Measurements from ENCODE around the gene MRFAP1L1.

MRFAP1L1 gene

GRCh38 chr4:6660430-6660829 is 49.2 kb downstream of the MRFAP1L1 start:
- Histone ChIP-seq H3K79me1 (ENCODE audit: low read depth, low read length) (peaks cover 3% of the 10 kb centered on the region), H3K27me3 (ENCODE audit: control insufficient read depth in 3 of 3, insufficient read depth in 3 of 3, low read depth in 1 of 3, low read length in 3 of 3) (peaks cover 0 to 11% (median 7%) of the 10 kb centered on the region in 3 experiments), H3K9ac (ENCODE audit: low read depth, low read length, poor library complexity) (no peak overlapping the region), H2BK5ac (ENCODE audit: low read length) (no peak overlapping the region), H4K91ac (ENCODE audit: low read depth, low read length, poor library complexity) (no peak overlapping the region), H3K4me3 (ENCODE audit: low read length in 2 of 2) (no peak overlapping the region), H4K8ac (ENCODE audit: low read depth, low read length) (no peak overlapping the region), H2AFZ (ENCODE audit: low read length) (no peak overlapping the region), H2AK5ac (ENCODE audit: low read depth, low read length) (no peak overlapping the region), H3K23ac (ENCODE audit: low read depth, low read length, poor library complexity) (no peak overlapping the region), H3K36me3 (replicated peaks in 1 of 2; ENCODE audit: control insufficient read depth in 2 of 2, insufficient read depth in 2 of 2, low read length in 2 of 2) (no peaks in the 10 kb centered on the region), H3K4me2 (ENCODE audit: insufficient read depth, low read length, poor library complexity, severe bottlenecking) (no peak overlapping the region), H3K14ac (ENCODE audit: low read length) (no peak overlapping the region), H3K9me3 (replicated peaks in 1 of 2; ENCODE audit: control insufficient read depth in 2 of 2, insufficient read depth in 1 of 2, low read depth in 1 of 2, low read length in 2 of 2) (peaks cover 7 to 8% of the 10 kb centered on the region in 2 donors), H3K18ac (ENCODE audit: low read length) (no peak overlapping the region), H2BK12ac (ENCODE audit: low read length) (no peak overlapping the region), H2BK120ac (ENCODE audit: low read depth, low read length) (no peak overlapping the region), H3K4me1 (ENCODE audit: control insufficient read depth in 2 of 2, insufficient read depth in 1 of 2, low read depth in 1 of 2, low read length in 2 of 2) (peaks cover 0 to 1% of the 10 kb centered on the region in 2 donors), H2BK15ac (ENCODE audit: low read length) (no peak overlapping the region), H3K4ac (ENCODE audit: low read length) (no peak overlapping the region), H3K27ac (replicated peaks; ENCODE audit: low read length) (no peak overlapping the region)
- no CpG with 5 or more reads among the region's 3 CpGs for WGBS, 2 donors (ENCODE audit: extremely low coverage in 2 of 2, insufficient read length in 2 of 2, insufficient replicate concordance in 1 of 2)
- no peak for DNase-seq (ENCODE audit: low spot score)

DNA sequence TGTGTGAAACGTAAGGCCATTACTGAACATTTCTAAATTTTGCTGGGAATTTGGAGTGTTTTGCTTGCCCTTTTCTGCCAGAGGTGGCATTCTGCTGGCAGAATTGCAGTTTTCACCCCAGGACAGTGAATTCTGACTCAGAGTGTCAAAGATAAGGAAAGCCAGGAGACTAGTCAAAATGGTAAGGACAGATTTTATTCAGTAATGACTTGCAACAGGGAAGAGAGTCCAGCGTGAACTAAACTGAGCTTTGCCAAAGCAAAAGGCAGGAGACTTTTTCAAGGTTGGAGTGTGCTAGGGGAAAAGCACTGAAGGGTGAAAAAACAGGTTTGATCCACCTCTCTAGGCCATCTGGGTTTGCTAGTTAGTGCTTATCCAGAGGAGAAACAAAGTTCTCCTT is 49.8 kb downstream of the MRFAP1L1 start:
- H3K27me3 ChIP-seq (ENCODE audit: control insufficient read depth in 3 of 3, insufficient read depth in 3 of 3, low read depth in 1 of 3, low read length in 3 of 3) = peaks cover 0 to 11% (median 6%) of the 10 kb centered on the region in 3 experiments

GRCh38 chr4:6658597-6659075 is 51.0 kb downstream of the MRFAP1L1 start:
- no peak overlapping the region for H3K14ac ChIP-seq (ENCODE audit: low read length)
- H2BK15ac ChIP-seq (ENCODE audit: low read length) = no peak overlapping the region
- no peak for DNase-seq (ENCODE audit: low spot score)
- no CpG with 5 or more reads among the region's 52 CpGs for WGBS, 2 donors (ENCODE audit: extremely low coverage in 2 of 2, insufficient read length in 2 of 2, insufficient replicate concordance in 1 of 2)
- peak overlapping the region; percentile 49 for H2AFZ ChIP-seq (ENCODE audit: low read length)
- H3K27ac ChIP-seq (replicated peaks; ENCODE audit: low read length) = no peak overlapping the region
- no peak overlapping the region for H3K4me3 ChIP-seq (ENCODE audit: low read length in 2 of 2)
- H3K4me2 ChIP-seq (ENCODE audit: insufficient read depth, low read length, poor library complexity, severe bottlenecking) = no peak overlapping the region
- peak overlapping the region; percentile 34 for H3K9ac ChIP-seq (ENCODE audit: low read depth, low read length, poor library complexity)
- no peak overlapping the region for H2BK12ac ChIP-seq (ENCODE audit: low read length)
- H3K79me1 ChIP-seq (ENCODE audit: low read depth, low read length) = no peaks in the 10 kb centered on the region
- peaks cover 0 to 1% of the 10 kb centered on the region in 2 donors for H3K4me1 ChIP-seq (ENCODE audit: control insufficient read depth in 2 of 2, insufficient read depth in 1 of 2, low read depth in 1 of 2, low read length in 2 of 2)
- peak overlapping the region; percentile 91 for H3K18ac ChIP-seq (ENCODE audit: low read length)
- H4K8ac ChIP-seq (ENCODE audit: low read depth, low read length) = no peak overlapping the region
- no peak overlapping the region for H2BK5ac ChIP-seq (ENCODE audit: low read length)
- peaks cover 0 to 4% of the 10 kb centered on the region in 2 donors for H3K9me3 ChIP-seq (replicated peaks in 1 of 2; ENCODE audit: control insufficient read depth in 2 of 2, insufficient read depth in 1 of 2, low read depth in 1 of 2, low read length in 2 of 2)
- no peak overlapping the region for H2AK5ac ChIP-seq (ENCODE audit: low read depth, low read length)
- peak overlapping the region; percentile 27 for H3K23ac ChIP-seq (ENCODE audit: low read depth, low read length, poor library complexity)
- no peak overlapping the region for H2BK120ac ChIP-seq (ENCODE audit: low read depth, low read length)
- no peak overlapping the region for H3K4ac ChIP-seq (ENCODE audit: low read length)
- no peak overlapping the region for H4K91ac ChIP-seq (ENCODE audit: low read depth, low read length, poor library complexity)
- peaks cover 0 to 11% (median 2%) of the 10 kb centered on the region in 3 experiments for H3K27me3 ChIP-seq (ENCODE audit: control insufficient read depth in 3 of 3, insufficient read depth in 3 of 3, low read depth in 1 of 3, low read length in 3 of 3)
- H3K36me3 ChIP-seq (replicated peaks in 1 of 2; ENCODE audit: control insufficient read depth in 2 of 2, insufficient read depth in 2 of 2, low read length in 2 of 2) = no peaks in the 10 kb centered on the region

More for the DNA sequence above, 49.8 kb downstream of the MRFAP1L1 start:
- peaks cover 0 to 1% of the 10 kb centered on the region in 2 donors for H3K4me1 ChIP-seq (ENCODE audit: control insufficient read depth in 2 of 2, insufficient read depth in 1 of 2, low read depth in 1 of 2, low read length in 2 of 2)
- no peak overlapping the region for H3K18ac ChIP-seq (ENCODE audit: low read length)
- no peak overlapping the region for H3K23ac ChIP-seq (ENCODE audit: low read depth, low read length, poor library complexity)
- H3K14ac ChIP-seq (ENCODE audit: low read length) = no peak overlapping the region
- H2BK12ac ChIP-seq (ENCODE audit: low read length) = no peak overlapping the region
- H4K91ac ChIP-seq (ENCODE audit: low read depth, low read length, poor library complexity) = no peak overlapping the region
- H2AFZ ChIP-seq (ENCODE audit: low read length) = no peak overlapping the region
- H3K4me2 ChIP-seq (ENCODE audit: insufficient read depth, low read length, poor library complexity, severe bottlenecking) = no peak overlapping the region
- DNase-seq (ENCODE audit: low spot score) = no peak
- H3K4ac ChIP-seq (ENCODE audit: low read length) = no peak overlapping the region
- no peak overlapping the region for H2AK5ac ChIP-seq (ENCODE audit: low read depth, low read length)
- H3K9ac ChIP-seq (ENCODE audit: low read depth, low read length, poor library complexity) = no peak overlapping the region
- H3K79me1 ChIP-seq (ENCODE audit: low read depth, low read length) = peaks cover 1% of the 10 kb centered on the region
- H2BK120ac ChIP-seq (ENCODE audit: low read depth, low read length) = no peak overlapping the region
- H2BK5ac ChIP-seq (ENCODE audit: low read length) = no peak overlapping the region
- H3K27ac ChIP-seq (replicated peaks; ENCODE audit: low read length) = no peak overlapping the region
- H3K9me3 ChIP-seq (replicated peaks in 1 of 2; ENCODE audit: control insufficient read depth in 2 of 2, insufficient read depth in 1 of 2, low read depth in 1 of 2, low read length in 2 of 2) = peaks cover 2 to 7% of the 10 kb centered on the region in 2 donors
- no peak overlapping the region for H4K8ac ChIP-seq (ENCODE audit: low read depth, low read length)
- H3K4me3 ChIP-seq (ENCODE audit: low read length in 2 of 2) = no peak overlapping the region
- WGBS, 2 donors (ENCODE audit: extremely low coverage in 2 of 2, insufficient read length in 2 of 2, insufficient replicate concordance in 1 of 2) = no CpG with 5 or more reads among the region's 2 CpGs
- no peak overlapping the region for H2BK15ac ChIP-seq (ENCODE audit: low read length)
- no peaks in the 10 kb centered on the region for H3K36me3 ChIP-seq (replicated peaks in 1 of 2; ENCODE audit: control insufficient read depth in 2 of 2, insufficient read depth in 2 of 2, low read length in 2 of 2)

DNA sequence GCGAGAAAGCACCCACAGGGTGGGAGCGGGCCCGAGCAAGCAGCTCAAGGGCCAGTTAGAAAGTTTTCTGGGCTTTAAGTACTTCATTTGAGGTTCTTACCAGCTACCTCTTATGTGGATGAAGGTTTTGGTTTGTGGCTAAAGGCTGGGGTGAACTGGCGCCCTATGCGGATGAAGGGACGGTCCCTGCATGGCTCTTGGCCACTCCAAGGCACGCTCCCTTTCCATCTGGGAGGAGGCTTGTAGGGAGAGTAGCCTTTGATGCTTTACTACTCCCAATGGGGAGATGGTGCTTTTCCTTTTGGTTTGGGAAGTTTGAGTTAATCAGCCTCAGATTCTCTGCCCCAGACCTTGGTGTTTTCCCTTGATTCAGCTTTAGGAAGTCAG is 51.5 kb downstream of the MRFAP1L1 start:
- H2BK12ac ChIP-seq (ENCODE audit: low read length) = no peak overlapping the region
- peak overlapping the region; percentile 71 for H2BK5ac ChIP-seq (ENCODE audit: low read length)
- no peak overlapping the region for H2BK120ac ChIP-seq (ENCODE audit: low read depth, low read length)
- peak overlapping the region; percentile 49 for H2AFZ ChIP-seq (ENCODE audit: low read length)
- H3K27me3 ChIP-seq (ENCODE audit: control insufficient read depth in 3 of 3, insufficient read depth in 3 of 3, low read depth in 1 of 3, low read length in 3 of 3) = peaks cover 0 to 11% (median 2%) of the 10 kb centered on the region in 3 experiments
- H3K18ac ChIP-seq (ENCODE audit: low read length) = no peak overlapping the region
- H3K23ac ChIP-seq (ENCODE audit: low read depth, low read length, poor library complexity) = no peak overlapping the region
- no peak overlapping the region for H2AK5ac ChIP-seq (ENCODE audit: low read depth, low read length)
- H3K9ac ChIP-seq (ENCODE audit: low read depth, low read length, poor library complexity) = no peak overlapping the region
- H3K4me1 ChIP-seq (ENCODE audit: control insufficient read depth in 2 of 2, insufficient read depth in 1 of 2, low read depth in 1 of 2, low read length in 2 of 2) = peaks cover 0 to 1% of the 10 kb centered on the region in 2 donors
- no peak overlapping the region for H4K8ac ChIP-seq (ENCODE audit: low read depth, low read length)
- no peak overlapping the region for H3K27ac ChIP-seq (replicated peaks; ENCODE audit: low read length)
- H3K14ac ChIP-seq (ENCODE audit: low read length) = no peak overlapping the region
- WGBS, 2 donors (ENCODE audit: extremely low coverage in 2 of 2, insufficient read length in 2 of 2, insufficient replicate concordance in 1 of 2) = no CpG with 5 or more reads among the region's 7 CpGs
- no peak overlapping the region for H3K4me2 ChIP-seq (ENCODE audit: insufficient read depth, low read length, poor library complexity, severe bottlenecking)
- H2BK15ac ChIP-seq (ENCODE audit: low read length) = no peak overlapping the region
- H4K91ac ChIP-seq (ENCODE audit: low read depth, low read length, poor library complexity) = no peak overlapping the region
- H3K79me1 ChIP-seq (ENCODE audit: low read depth, low read length) = no peaks in the 10 kb centered on the region
- no peak for DNase-seq (ENCODE audit: low spot score)
- H3K4ac ChIP-seq (ENCODE audit: low read length) = no peak overlapping the region
- H3K36me3 ChIP-seq (replicated peaks in 1 of 2; ENCODE audit: control insufficient read depth in 2 of 2, insufficient read depth in 2 of 2, low read length in 2 of 2) = no peaks in the 10 kb centered on the region
- no peak overlapping the region for H3K4me3 ChIP-seq (ENCODE audit: low read length in 2 of 2)
- peaks cover 0 to 4% of the 10 kb centered on the region in 2 donors for H3K9me3 ChIP-seq (replicated peaks in 1 of 2; ENCODE audit: control insufficient read depth in 2 of 2, insufficient read depth in 1 of 2, low read depth in 1 of 2, low read length in 2 of 2)
